Chondrocyte (in vitro differentiated cells): ENCODE data around the gene TEFM. TPM values are rescaled to one million over a fixed set of nuclear protein-coding genes. Genes with fewer than 3 reads are reported as not detected.

ENCODE experiments used
- DNase-seq: peaks from one replicate; pipeline ENCODE4 v3.0.0; 2021; ENCODE audit warnings: mixed read lengths, low spot score
- H3K27ac Mint-ChIP-seq: one replicate; pipeline ENCODE4 v1.8.0; 2021; ENCODE audit warnings: mild to moderate bottlenecking, moderate library complexity, mixed read lengths; ENCODE audit not compliant: unreplicated experiment
- H3K27me3 Mint-ChIP-seq: 2 replicates; pipeline ENCODE4 v1.8.0; 2021; ENCODE audit warnings: low read depth, mixed read lengths
- H3K36me3 Mint-ChIP-seq: 2 replicates; pipeline ENCODE4 v1.8.0; 2021; ENCODE audit warnings: low read depth, mixed read lengths
- H3K4me1 Mint-ChIP-seq: 2 replicates; pipeline ENCODE4 v1.8.0; 2021; ENCODE audit warnings: low read depth, mild to moderate bottlenecking, mixed read lengths
- H3K4me3 Mint-ChIP-seq: one replicate; pipeline ENCODE4 v1.8.0; 2021; ENCODE audit warnings: mild to moderate bottlenecking, moderate library complexity, mixed read lengths; ENCODE audit not compliant: unreplicated experiment
- H3K9me3 Mint-ChIP-seq: 2 replicates; pipeline ENCODE4 v1.8.0; 2021; ENCODE audit warnings: low read depth, mixed read lengths
- CTCF ChIP-seq: fragments of 200-600 bp; sonication (generic); IDR thresholded peaks from 2 replicates; pipeline ENCODE4 v1.5.0; 2021; ENCODE audit warnings: antibody characterized with exemption, mild to moderate bottlenecking, moderate library complexity
- total RNA-seq: library from RNA; stranded (reverse); gene quantifications from 3 replicates; pipeline ENCODE4 v1.2.1, GENCODE V29; 2021

The TEFM gene
- total RNA-seq, 1 donor from 2014 or later, result 10.8 TPM

GRCh38 chr17:30864636-30865035 is 41.4 kb downstream of the TEFM start:
- peaks cover 3% of the 10 kb centered on the region for H3K36me3 Mint-ChIP-seq
- no peak for TF ChIP-seq CTCF
- no peaks in the 10 kb centered on the region for H3K9me3 Mint-ChIP-seq
- no peak for DNase-seq
- no peak overlapping the region for H3K4me3 Mint-ChIP-seq
- no peaks in the 10 kb centered on the region for H3K4me1 Mint-ChIP-seq
- no peak overlapping the region for H3K27ac Mint-ChIP-seq
- no peaks in the 10 kb centered on the region for H3K27me3 Mint-ChIP-seq

GRCh38 chr17:30858556-30859250 is 47.3 kb downstream of the TEFM start:
- H3K9me3 Mint-ChIP-seq, result no peaks in the 10 kb centered on the region

GRCh38 chr17:30854146-30854545 is 51.9 kb downstream of the TEFM start:
- H3K27ac Mint-ChIP-seq, result no peak overlapping the region

More at GRCh38 chr17:30858556-30859250, 47.3 kb downstream of the TEFM start:
- no peak for DNase-seq
- H3K4me1 Mint-ChIP-seq, result no peaks in the 10 kb centered on the region
- no peaks in the 10 kb centered on the region for H3K27me3 Mint-ChIP-seq
- H3K36me3 Mint-ChIP-seq, result peaks cover 4% of the 10 kb centered on the region
- TF ChIP-seq CTCF, result no peak
- no peak overlapping the region for H3K27ac Mint-ChIP-seq
- no peak overlapping the region for H3K4me3 Mint-ChIP-seq

More at GRCh38 chr17:30854146-30854545, 51.9 kb downstream of the TEFM start:
- H3K4me1 Mint-ChIP-seq, result no peaks in the 10 kb centered on the region
- H3K36me3 Mint-ChIP-seq, result peaks cover 5% of the 10 kb centered on the region
- H3K4me3 Mint-ChIP-seq, result no peak overlapping the region
- H3K27me3 Mint-ChIP-seq, result no peaks in the 10 kb centered on the region
- no peak for DNase-seq
- H3K9me3 Mint-ChIP-seq, result peaks cover 5% of the 10 kb centered on the region
- no peak for TF ChIP-seq CTCF

Other genes starting within 250 kb of the TEFM start
- gene CRLF3, start 81.5 kb downstream of the TEFM start, total RNA-seq, result 6.8 to 9.0 TPM (median 7.7 TPM) in 3 replicates
- 1.4 to 4.0 TPM (median 1.4 TPM) in 3 replicates for gene ATAD5, start 74.3 kb downstream of the TEFM start, total RNA-seq
- 0.32 to 1.3 TPM (median 0.64 TPM) in 3 replicates for gene ADAP2, start 15.7 kb upstream of the TEFM start, total RNA-seq
- 14.7 to 15.7 TPM (median 15.0 TPM) in 3 replicates for gene RNF135, start 64.8 kb upstream of the TEFM start, total RNA-seq
- gene NF1, start 188.7 kb upstream of the TEFM start, total RNA-seq, result 41.6 to 63.9 TPM (median 48.2 TPM) in 3 replicates